HCT116 (cell line): ENCODE results near the gene SACM1L. TPM values are rescaled to one million over a fixed set of nuclear protein-coding genes. Genes with fewer than 3 reads are reported as not detected.
A peak's percentile ranks its signal among the peaks of the same experiment; 100 is the strongest.

Experiments
- ATAC-seq: fragments of 200-7000 bp; cut with Tn5 transposase; 2 replicates; pipeline ENCODE4 v1.9.1; 2020; ENCODE audit warnings: mild to moderate bottlenecking, moderate library complexity
- BruUV-seq: library from RNA; stranded (reverse); fragments of 400-500 nt; replicated peaks from 2 replicates; lab custom pipeline; 2021; lab: Mats Ljungman, UMichigan
- CTCF ChIA-PET: fragments of 300-600 bp; sonication (Branson Sonifier 250); formaldehyde crosslinking; loops from one replicate; lab custom pipeline; 2021; ENCODE audit warnings: antibody characterized with exemption; lab: Charles Lee
- POLR2A ChIA-PET: fragments of 300-600, 350-600 bp; sonication (Branson Sonifier 250); formaldehyde crosslinking; loops from one replicate; lab custom pipeline; 2021; ENCODE audit warnings: antibody characterized with exemption; lab: Charles Lee
- RAD21 ChIA-PET, 2 experiments: fragments of 300-600 bp; sonication (Branson Sonifier 250); formaldehyde crosslinking; loops; one replicate each; lab custom pipeline; 2023; ENCODE audit warnings: low total read pairs in 2 of 2; ENCODE audit not compliant: uncharacterized antibody in 2 of 2, unreplicated experiment in 2 of 2, low non-redundant PET in 1 of 2; lab: Charles Lee
- DNase-seq: peaks from one replicate; pipeline ENCODE4 v3.0.0-alpha.2; 2010; ENCODE audit warnings: low read depth, low spot score
- H2AFZ ChIP-seq: fragments of 200-600 bp; shearing (Covaris generic), sonication (generic); 2 replicates; pipeline ENCODE4 v1.6.1; 2017; ENCODE audit warnings: low read depth, mixed run types, mixed read lengths, antibody characterized with exemption, low read length; ENCODE audit not compliant: poor library complexity, severe bottlenecking
- H3K27ac ChIP-seq: 2 replicates; pipeline ENCODE4 v1.5.1; 2012; ENCODE audit warnings: low read depth, low read length
- H3K27me3 ChIP-seq: fragments of 200-600 bp; sonication (generic); 2 replicates; pipeline ENCODE4 v1.6.1; 2016; ENCODE audit warnings: mixed run types, low read length, mixed read lengths; ENCODE audit not compliant: insufficient read depth
- H3K36me3 ChIP-seq, 2 experiments: fragments of 200-500 bp in 1 of 2; fragments of 200-600 bp in 1 of 2; sonication (Bioruptor generic) in 1 of 2; sonication (generic) in 1 of 2; 2 replicates each; pipeline versions ENCODE4 v1.5.1 to v1.6.1; 2014 to 2016; ENCODE audit warnings: low read length in 2 of 2, inconsistent platforms in 1 of 2, mixed read lengths in 1 of 2, mixed run types in 1 of 2; ENCODE audit not compliant: insufficient read depth in 2 of 2, control insufficient read depth in 1 of 2
- H3K4me1 ChIP-seq, 2 experiments: fragments of 200-600 bp in 1 of 2; sonication (generic) in 1 of 2; 2 replicates each; pipeline versions ENCODE4 v1.5.1 to v1.6.1; 2012 to 2017; ENCODE audit warnings: low read length in 2 of 2, inconsistent platforms in 1 of 2, mild to moderate bottlenecking in 1 of 2, mixed read lengths in 1 of 2, mixed run types in 1 of 2, moderate library complexity in 1 of 2; ENCODE audit not compliant: insufficient read depth in 2 of 2, control insufficient read depth in 1 of 2
- H3K4me2 ChIP-seq: fragments of 200-600 bp; sonication (generic); 2 replicates; pipeline ENCODE4 v1.6.1; 2017; ENCODE audit warnings: mixed run types, low read length, mixed read lengths
- H3K4me3 ChIP-seq, 2 experiments: fragments of 200-600 bp in 1 of 2; sonication (generic) in 1 of 2; replicated peaks in 1 of 2; 2 replicates each; pipeline ENCODE4 v1.5.1; 2011 to 2016; ENCODE audit warnings: low read length in 2 of 2, control low read depth in 1 of 2, low read depth in 1 of 2, mild to moderate bottlenecking in 1 of 2, mixed read lengths in 1 of 2, mixed run types in 1 of 2
- H3K79me2 ChIP-seq: fragments of 200-600 bp; sonication (generic); 2 replicates; pipeline ENCODE4 v1.6.1; 2017; ENCODE audit warnings: mild to moderate bottlenecking, mixed run types, low read length, moderate library complexity, mixed read lengths; ENCODE audit not compliant: insufficient read depth
- H3K9ac ChIP-seq: fragments of 200-600 bp; sonication (generic); 2 replicates; pipeline ENCODE4 v1.6.1; 2016; ENCODE audit warnings: low read length, mixed read lengths
- H3K9me2 ChIP-seq: fragments of 200-600 bp; sonication (generic), shearing (Covaris generic); 2 replicates; pipeline ENCODE4 v1.6.1; 2017; ENCODE audit warnings: mixed run types, mild to moderate bottlenecking, moderate library complexity; ENCODE audit not compliant: insufficient read depth
- H3K9me3 ChIP-seq, 2 experiments: fragments of 200-500 bp in 1 of 2; fragments of 200-600 bp in 1 of 2; sonication (Bioruptor generic) in 1 of 2; sonication (generic) in 1 of 2; 2 replicates each; pipeline ENCODE4 v1.6.1; 2014 to 2017; ENCODE audit warnings: low read length in 2 of 2, mixed read lengths in 2 of 2, inconsistent platforms in 1 of 2, low read depth in 1 of 2, mild to moderate bottlenecking in 1 of 2, mixed run types in 1 of 2, moderate library complexity in 1 of 2; ENCODE audit not compliant: control insufficient read depth in 1 of 2, insufficient read depth in 1 of 2
- H4K20me1 ChIP-seq: fragments of 200-600 bp; sonication (generic), shearing (Covaris generic); 2 replicates; pipeline ENCODE4 v1.6.1; 2017; ENCODE audit warnings: mixed run types, mild to moderate bottlenecking, moderate library complexity; ENCODE audit not compliant: insufficient read depth
- CEBPB ChIP-seq: IDR thresholded peaks from 2 replicates; pipeline ENCODE4 v1.6.1; 2012; ENCODE audit warnings: low read depth
- EGR1 ChIP-seq: IDR thresholded peaks from 2 replicates; pipeline ENCODE4 v1.6.1; 2012; ENCODE audit warnings: low read depth
- ELF1 ChIP-seq: IDR thresholded peaks from 2 replicates; pipeline ENCODE4 v1.6.1; 2012; ENCODE audit warnings: low read depth, borderline replicate concordance
- EZH2 ChIP-seq: fragments of 200-600 bp; sonication (generic); IDR thresholded peaks from 2 replicates; pipeline ENCODE4 v1.6.1; 2017; ENCODE audit warnings: antibody characterized with exemption, mixed run types
- EZH2phosphoT487 ChIP-seq: fragments of 200-600 bp; IDR thresholded peaks from 2 replicates; pipeline ENCODE4 v1.6.1; 2018; ENCODE audit warnings: antibody characterized with exemption, borderline replicate concordance
- FOSL1 ChIP-seq: IDR thresholded peaks from 2 replicates; pipeline ENCODE4 v1.6.1; 2012; ENCODE audit warnings: low read depth
- JUND ChIP-seq: IDR thresholded peaks from 2 replicates; pipeline ENCODE4 v1.6.1; 2012
- POLR2A ChIP-seq: IDR thresholded peaks from 2 replicates; pipeline ENCODE4 v1.7.0; 2011; ENCODE audit warnings: borderline replicate concordance; ENCODE audit not compliant: insufficient read depth, insufficient read length; ENCODE audit errors: extremely low read depth
- POLR2AphosphoS5 ChIP-seq: IDR thresholded peaks from 2 replicates; pipeline ENCODE4 v1.6.1; 2011; ENCODE audit warnings: mild to moderate bottlenecking, low read depth, low read length, moderate library complexity
- RAD21 ChIP-seq: IDR thresholded peaks from 2 replicates; pipeline ENCODE4 v1.6.1; 2012; ENCODE audit warnings: low read depth, mild to moderate bottlenecking
- SIN3A ChIP-seq: IDR thresholded peaks from 2 replicates; pipeline ENCODE4 v1.6.1; 2012; ENCODE audit warnings: low read depth
- SP1 ChIP-seq: IDR thresholded peaks from 2 replicates; pipeline ENCODE4 v1.6.1; 2012; ENCODE audit warnings: low read depth
- SRF ChIP-seq: IDR thresholded peaks from 2 replicates; pipeline ENCODE4 v1.6.1; 2012; ENCODE audit warnings: low read depth
- TCF7L2 ChIP-seq: IDR thresholded peaks from 2 replicates; pipeline ENCODE4 v1.7.0; 2011; ENCODE audit warnings: borderline replicate concordance, inconsistent platforms; ENCODE audit not compliant: insufficient read depth, insufficient read length; ENCODE audit errors: extremely low read depth
- ZFX ChIP-seq: fragments of 450-650 bp; IDR thresholded peaks from 2 replicates; pipeline ENCODE4 v1.6.1; 2017
- ZNF274 ChIP-seq: fragments of 200-500 bp; sonication (Bioruptor generic); IDR thresholded peaks from 2 replicates; pipeline ENCODE4 v1.6.1; 2014; ENCODE audit warnings: mild to moderate bottlenecking, low read depth, low read length, inconsistent platforms
- intact Hi-C: fragments of 100-400 bp; cut with micrococcal nuclease; formaldehyde crosslinking; loops from 2 replicates; pipeline ENCODE4 v1.10.0; 2022
- total RNA-seq: library from RNA; stranded (reverse); gene quantifications from one replicate; pipeline ENCODE4 v1.2.1, GENCODE V29; 2021; ENCODE audit not compliant: unreplicated experiment
- TF ChIP-seq, protein P1 (sequence below): IDR thresholded peaks from 2 replicates; pipeline ENCODE4 v1.6.1; 2012
- TF ChIP-seq, protein P2 (sequence below): IDR thresholded peaks from 2 replicates; pipeline ENCODE4 v1.6.1; 2012
- TF ChIP-seq, protein P3 (sequence below): IDR thresholded peaks from 2 replicates; pipeline ENCODE4 v1.6.1; 2011; ENCODE audit warnings: mild to moderate bottlenecking, low read length, moderate library complexity; ENCODE audit not compliant: insufficient replicate concordance; ENCODE audit errors: extremely low read depth
- TF ChIP-seq, protein P4 (sequence below): IDR thresholded peaks from 2 replicates; pipeline ENCODE4 v1.6.1; 2012; ENCODE audit warnings: low read depth

The SACM1L gene
- total RNA-seq, 1 experiment from 2014 or later, result 27.3 TPM

DNA sequence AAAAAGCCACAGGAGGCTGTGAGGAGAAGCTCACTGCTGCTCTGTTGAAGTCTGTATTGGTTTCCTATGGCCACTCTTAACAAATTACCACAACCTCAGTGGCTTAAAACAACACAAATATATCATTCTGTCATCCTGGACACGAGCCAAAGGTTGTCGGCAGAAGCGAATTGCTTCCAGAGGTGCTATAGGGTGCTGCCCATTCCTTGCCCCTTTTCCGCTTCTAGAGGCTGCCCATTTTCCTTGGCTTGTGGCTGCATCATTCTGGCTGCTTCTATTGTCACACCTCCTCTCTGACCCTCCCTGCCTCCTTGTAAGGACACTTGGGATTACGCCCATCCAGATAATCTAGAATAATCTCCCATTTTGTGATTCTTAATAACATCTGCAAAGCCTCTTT is 6.4 kb upstream of the SACM1L start:
- Histone ChIP-seq H3K27ac (no peak overlapping the region), H3K4me1 (no peaks in the 10 kb centered on the region), H3K9me3 (no peaks in the 10 kb centered on the region), H3K27me3 (no peaks in the 10 kb centered on the region), H3K4me3 (no peak overlapping the region)
- ChIA-PET RAD21 (no interaction called here), CTCF (no interaction called here)
- intact Hi-C loops, result no loop called here
- ATAC-seq, result 0 out of 2 replicates have a peak, but pooled peaks have one; percentile 8
- BruUV-seq, result no TSS peak
- TF ChIP-seq RAD21 (no peak), SRF (no peak), JUND (no peak), EGR1 (no peak), SP1 (no peak), ELF1 (no peak), POLR2A (no peak), SIN3A (no peak), ZFX (no peak), POLR2AphosphoS5 (no peak), TCF7L2 (no peak), ZNF274 (no peak), EZH2 (no peak), FOSL1 (no peak), EZH2phosphoT487 (no peak), CEBPB (no peak)
- TF ChIP-seq, protein P1, sequence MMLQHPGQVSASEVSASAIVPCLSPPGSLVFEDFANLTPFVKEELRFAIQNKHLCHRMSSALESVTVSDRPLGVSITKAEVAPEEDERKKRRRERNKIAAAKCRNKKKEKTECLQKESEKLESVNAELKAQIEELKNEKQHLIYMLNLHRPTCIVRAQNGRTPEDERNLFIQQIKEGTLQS, result no peak
- TF ChIP-seq, protein P2, sequence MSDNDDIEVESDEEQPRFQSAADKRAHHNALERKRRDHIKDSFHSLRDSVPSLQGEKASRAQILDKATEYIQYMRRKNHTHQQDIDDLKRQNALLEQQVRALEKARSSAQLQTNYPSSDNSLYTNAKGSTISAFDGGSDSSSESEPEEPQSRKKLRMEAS, result no peak
- TF ChIP-seq, protein P3, sequence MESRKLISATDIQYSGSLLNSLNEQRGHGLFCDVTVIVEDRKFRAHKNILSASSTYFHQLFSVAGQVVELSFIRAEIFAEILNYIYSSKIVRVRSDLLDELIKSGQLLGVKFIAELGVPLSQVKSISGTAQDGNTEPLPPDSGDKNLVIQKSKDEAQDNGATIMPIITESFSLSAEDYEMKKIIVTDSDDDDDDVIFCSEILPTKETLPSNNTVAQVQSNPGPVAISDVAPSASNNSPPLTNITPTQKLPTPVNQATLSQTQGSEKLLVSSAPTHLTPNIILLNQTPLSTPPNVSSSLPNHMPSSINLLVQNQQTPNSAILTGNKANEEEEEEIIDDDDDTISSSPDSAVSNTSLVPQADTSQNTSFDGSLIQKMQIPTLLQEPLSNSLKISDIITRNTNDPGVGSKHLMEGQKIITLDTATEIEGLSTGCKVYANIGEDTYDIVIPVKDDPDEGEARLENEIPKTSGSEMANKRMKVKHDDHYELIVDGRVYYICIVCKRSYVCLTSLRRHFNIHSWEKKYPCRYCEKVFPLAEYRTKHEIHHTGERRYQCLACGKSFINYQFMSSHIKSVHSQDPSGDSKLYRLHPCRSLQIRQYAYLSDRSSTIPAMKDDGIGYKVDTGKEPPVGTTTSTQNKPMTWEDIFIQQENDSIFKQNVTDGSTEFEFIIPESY, result no peak
- TF ChIP-seq, protein P4, sequence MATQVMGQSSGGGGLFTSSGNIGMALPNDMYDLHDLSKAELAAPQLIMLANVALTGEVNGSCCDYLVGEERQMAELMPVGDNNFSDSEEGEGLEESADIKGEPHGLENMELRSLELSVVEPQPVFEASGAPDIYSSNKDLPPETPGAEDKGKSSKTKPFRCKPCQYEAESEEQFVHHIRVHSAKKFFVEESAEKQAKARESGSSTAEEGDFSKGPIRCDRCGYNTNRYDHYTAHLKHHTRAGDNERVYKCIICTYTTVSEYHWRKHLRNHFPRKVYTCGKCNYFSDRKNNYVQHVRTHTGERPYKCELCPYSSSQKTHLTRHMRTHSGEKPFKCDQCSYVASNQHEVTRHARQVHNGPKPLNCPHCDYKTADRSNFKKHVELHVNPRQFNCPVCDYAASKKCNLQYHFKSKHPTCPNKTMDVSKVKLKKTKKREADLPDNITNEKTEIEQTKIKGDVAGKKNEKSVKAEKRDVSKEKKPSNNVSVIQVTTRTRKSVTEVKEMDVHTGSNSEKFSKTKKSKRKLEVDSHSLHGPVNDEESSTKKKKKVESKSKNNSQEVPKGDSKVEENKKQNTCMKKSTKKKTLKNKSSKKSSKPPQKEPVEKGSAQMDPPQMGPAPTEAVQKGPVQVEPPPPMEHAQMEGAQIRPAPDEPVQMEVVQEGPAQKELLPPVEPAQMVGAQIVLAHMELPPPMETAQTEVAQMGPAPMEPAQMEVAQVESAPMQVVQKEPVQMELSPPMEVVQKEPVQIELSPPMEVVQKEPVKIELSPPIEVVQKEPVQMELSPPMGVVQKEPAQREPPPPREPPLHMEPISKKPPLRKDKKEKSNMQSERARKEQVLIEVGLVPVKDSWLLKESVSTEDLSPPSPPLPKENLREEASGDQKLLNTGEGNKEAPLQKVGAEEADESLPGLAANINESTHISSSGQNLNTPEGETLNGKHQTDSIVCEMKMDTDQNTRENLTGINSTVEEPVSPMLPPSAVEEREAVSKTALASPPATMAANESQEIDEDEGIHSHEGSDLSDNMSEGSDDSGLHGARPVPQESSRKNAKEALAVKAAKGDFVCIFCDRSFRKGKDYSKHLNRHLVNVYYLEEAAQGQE, result no peak
- TF ChIP-seq, all 23 proteins: peak for 0
- Histone ChIP-seq H3K36me3 (peaks cover 0 to 6% of the 10 kb centered on the region in 2 experiments; a peak in 3 of 4 replicates), H2AFZ (no peak overlapping the region), H3K9me2 (no peaks in the 10 kb centered on the region), H3K79me2 (no peaks in the 10 kb centered on the region), H3K4me2 (no peak overlapping the region), H3K9ac (no peak overlapping the region), H4K20me1 (no peaks in the 10 kb centered on the region)
- no peak for DNase-seq
- POLR2A ChIA-PET, result no interaction called here
